ENCODE measurements around the gene SPOCK1. TPM values are rescaled to one million over a fixed set of nuclear protein-coding genes. Genes with fewer than 3 reads are reported as not detected.
"Not testable (repeated sequence)": the region's sequence is repeated elsewhere in the genome, so short reads cannot be mapped to it uniquely, and the experiment has no call there.

SPOCK1 gene
- total and polyA plus RNA-seq, 2 donors (not counting 3 experiments of a cell fraction or from before 2014, with no cell fraction given): 144 to 280 TPM

DNA sequence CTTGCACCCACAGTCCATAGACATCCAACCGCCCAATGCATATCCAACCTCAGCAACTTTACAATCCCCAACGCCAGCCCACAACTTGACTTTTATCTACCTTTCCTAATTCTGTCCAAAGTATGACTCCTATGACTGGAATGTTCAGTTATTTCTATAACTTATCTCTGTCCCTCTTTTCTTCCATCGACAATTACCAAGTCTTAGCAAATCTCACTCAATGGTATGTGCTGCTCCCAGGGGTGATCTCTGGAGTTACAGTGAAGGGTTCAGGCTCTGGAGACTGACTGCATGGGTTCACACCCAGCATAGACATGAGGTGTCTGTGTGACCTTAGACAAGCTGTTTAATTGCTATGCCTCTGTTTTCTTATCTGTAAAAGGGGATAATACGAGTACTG, 106.9 kb downstream of the SPOCK1 start:
- POLR2A ChIA-PET: no interaction called here
- TF ChIP-seq, protein P1, sequence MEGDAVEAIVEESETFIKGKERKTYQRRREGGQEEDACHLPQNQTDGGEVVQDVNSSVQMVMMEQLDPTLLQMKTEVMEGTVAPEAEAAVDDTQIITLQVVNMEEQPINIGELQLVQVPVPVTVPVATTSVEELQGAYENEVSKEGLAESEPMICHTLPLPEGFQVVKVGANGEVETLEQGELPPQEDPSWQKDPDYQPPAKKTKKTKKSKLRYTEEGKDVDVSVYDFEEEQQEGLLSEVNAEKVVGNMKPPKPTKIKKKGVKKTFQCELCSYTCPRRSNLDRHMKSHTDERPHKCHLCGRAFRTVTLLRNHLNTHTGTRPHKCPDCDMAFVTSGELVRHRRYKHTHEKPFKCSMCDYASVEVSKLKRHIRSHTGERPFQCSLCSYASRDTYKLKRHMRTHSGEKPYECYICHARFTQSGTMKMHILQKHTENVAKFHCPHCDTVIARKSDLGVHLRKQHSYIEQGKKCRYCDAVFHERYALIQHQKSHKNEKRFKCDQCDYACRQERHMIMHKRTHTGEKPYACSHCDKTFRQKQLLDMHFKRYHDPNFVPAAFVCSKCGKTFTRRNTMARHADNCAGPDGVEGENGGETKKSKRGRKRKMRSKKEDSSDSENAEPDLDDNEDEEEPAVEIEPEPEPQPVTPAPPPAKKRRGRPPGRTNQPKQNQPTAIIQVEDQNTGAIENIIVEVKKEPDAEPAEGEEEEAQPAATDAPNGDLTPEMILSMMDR (IDR thresholded peaks at IDR 0.05; ENCODE audit: extremely low read depth in 1 of 2, insufficient read depth in 1 of 2, low read depth in 1 of 2, low read length in 2 of 2): no peak
- TF ChIP-seq POLR2AphosphoS5 (IDR thresholded peaks at IDR 0.05; ENCODE audit: insufficient read depth, low read depth, low read length) (no peak), MYC (IDR thresholded peaks at IDR 0.05; ENCODE audit: low read depth, low read length) (no peak), GATA2 (IDR thresholded peaks at IDR 0.05; ENCODE audit: insufficient read depth, insufficient read length, low read depth, low read length) (no peak), FOS (IDR thresholded peaks at IDR 0.05; ENCODE audit: borderline replicate concordance, insufficient read depth, low read length) (no peak), POLR2A (IDR thresholded peaks at IDR 0.05; ENCODE audit: low read depth, low read length) (no peak), EZH2 (IDR thresholded peaks at IDR 0.05; ENCODE audit: borderline replicate concordance, low read depth, low read length, severe bottlenecking) (no peak), JUN (IDR thresholded peaks at IDR 0.05; ENCODE audit: borderline replicate concordance, insufficient read depth, insufficient read length, low read depth) (no peak)
- TF ChIP-seq, protein P2, sequence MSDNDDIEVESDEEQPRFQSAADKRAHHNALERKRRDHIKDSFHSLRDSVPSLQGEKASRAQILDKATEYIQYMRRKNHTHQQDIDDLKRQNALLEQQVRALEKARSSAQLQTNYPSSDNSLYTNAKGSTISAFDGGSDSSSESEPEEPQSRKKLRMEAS (IDR thresholded peaks at IDR 0.05; ENCODE audit: insufficient read depth, insufficient read length): no peak
- H4K20me1 ChIP-seq (replicated peaks; ENCODE audit: control insufficient read depth, extremely low read depth, insufficient read depth, low read length): no peaks in the 10 kb centered on the region

DNA sequence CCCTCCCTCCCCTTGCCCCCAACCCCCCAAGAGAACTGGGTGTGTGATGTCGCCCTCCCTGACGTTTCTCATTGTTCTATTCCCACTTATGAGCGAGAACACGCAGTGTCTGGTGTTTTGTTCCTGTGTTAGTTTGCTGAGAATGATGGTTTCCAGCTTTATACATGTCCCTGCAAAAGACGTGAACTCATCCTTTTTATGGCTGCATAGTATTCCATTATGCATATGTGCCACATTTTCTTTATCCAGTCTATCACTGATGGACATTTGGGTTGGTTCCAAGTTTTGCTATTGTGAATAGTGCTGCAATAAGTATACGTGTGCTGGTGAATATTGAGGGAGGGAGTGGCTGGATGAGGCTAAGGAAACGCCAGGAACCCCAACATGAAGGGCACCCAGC, 108.1 kb downstream of the SPOCK1 start:
- H4K20me1 ChIP-seq (replicated peaks; ENCODE audit: control insufficient read depth, extremely low read depth, insufficient read depth, low read length); H3K27me3 ChIP-seq (ENCODE audit: control insufficient read depth in 2 of 2, insufficient read depth in 2 of 2, low read length in 2 of 2); H3K4me2 ChIP-seq (ENCODE audit: insufficient read depth, low read length); H3K27ac ChIP-seq (ENCODE audit: insufficient read depth, low read depth, low read length); H2AFZ ChIP-seq (ENCODE audit: low read depth, low read length); FAIRE-seq; H3K4me1 ChIP-seq (ENCODE audit: control insufficient read depth, extremely low read depth, insufficient read depth, low read length); POLR2A ChIA-PET; BruUV-seq (replicated peaks); intact Hi-C loops (cut with micrococcal nuclease); H3K9me3 ChIP-seq (replicated peaks; ENCODE audit: control insufficient read depth, insufficient read depth, low read length); H3K9me1 ChIP-seq (replicated peaks; ENCODE audit: control insufficient read depth, extremely low read depth, insufficient read depth, low read length); DNase-seq (ENCODE audit: low read depth, low spot score); H3K36me3 ChIP-seq (ENCODE audit: control insufficient read depth in 2 of 2, extremely low read depth in 1 of 2, insufficient read depth in 2 of 2, low read length in 2 of 2); H3K4me3 ChIP-seq (replicated peaks in 1 of 3; ENCODE audit: insufficient read depth in 1 of 3, low read depth in 1 of 3, low read length in 3 of 3); H3K9ac ChIP-seq (replicated peaks; ENCODE audit: extremely low read depth, insufficient read depth, low read length); dilution Hi-C loops (cut with MboI; ENCODE audit: extremely low pct_ligation_motif_present, low sequenced_read_pairs): not testable (repeated sequence)
- CTCF ChIA-PET: interaction anchor here (1.0 kb wide), 1 partner anchor 46 kb away, joined by 4 read pairs; no protein-coding TSS in a partner anchor
- H3K79me2 ChIP-seq (ENCODE audit: control insufficient read depth, insufficient read depth, low read length): peaks cover 61% of the 10 kb centered on the region

More for the DNA sequence above, 106.9 kb downstream of the SPOCK1 start:
- H2AFZ ChIP-seq (ENCODE audit: low read depth, low read length): no peak overlapping the region
- BruUV-seq (replicated peaks): no TSS peak
- no peaks in the 10 kb centered on the region for H3K9me3 ChIP-seq (replicated peaks; ENCODE audit: control insufficient read depth, insufficient read depth, low read length)
- H3K4me2 ChIP-seq (ENCODE audit: insufficient read depth, low read length): no peak overlapping the region
- CTCF ChIA-PET: interaction anchor here (1.0 to 1.1 kb wide), 2 partner anchors 72 to 350 kb away, joined by 3 read pairs; no protein-coding TSS in a partner anchor
- H3K4me1 ChIP-seq (ENCODE audit: control insufficient read depth, extremely low read depth, insufficient read depth, low read length): no peaks in the 10 kb centered on the region
- H3K36me3 ChIP-seq (ENCODE audit: control insufficient read depth in 2 of 2, extremely low read depth in 1 of 2, insufficient read depth in 2 of 2, low read length in 2 of 2): no peaks in the 10 kb centered on the region
- intact Hi-C loops (cut with micrococcal nuclease) (no loop called here), dilution Hi-C loops (cut with MboI; ENCODE audit: extremely low pct_ligation_motif_present, low sequenced_read_pairs) (no loop called here)
- no peak overlapping the region for H3K27ac ChIP-seq (ENCODE audit: insufficient read depth, low read depth, low read length)
- H3K27me3 ChIP-seq (ENCODE audit: control insufficient read depth in 2 of 2, insufficient read depth in 2 of 2, low read length in 2 of 2): no peaks in the 10 kb centered on the region
- no peak for FAIRE-seq
- no peak overlapping the region for H3K9ac ChIP-seq (replicated peaks; ENCODE audit: extremely low read depth, insufficient read depth, low read length)
- peaks cover 58% of the 10 kb centered on the region for H3K79me2 ChIP-seq (ENCODE audit: control insufficient read depth, insufficient read depth, low read length)
- H3K9me1 ChIP-seq (replicated peaks; ENCODE audit: control insufficient read depth, extremely low read depth, insufficient read depth, low read length): no peaks in the 10 kb centered on the region
- no peak overlapping the region for H3K4me3 ChIP-seq (replicated peaks in 1 of 3; ENCODE audit: insufficient read depth in 1 of 3, low read depth in 1 of 3, low read length in 3 of 3)
- no peak for DNase-seq (ENCODE audit: low read depth, low spot score)

All from endothelial cell of umbilical vein (primary cell).